K562 (cell line): ENCODE results near the gene PCOLCE2.

Source experiments
- EZH2 ChIP-seq: IDR thresholded peaks from 2 replicates; pipeline ENCODE4 v1.6.1; 2012; ENCODE audit warnings: low read depth, mild to moderate bottlenecking, inconsistent platforms, low read length, borderline replicate concordance
- NR2C2 ChIP-seq, 2 experiments: fragments of 200-800 bp in 1 of 2; sonication (Bioruptor generic) in 1 of 2; sonication (generic) in 1 of 2; formaldehyde crosslinking in 1 of 2; IDR thresholded peaks; 2 replicates each; pipeline versions ENCODE4 v1.6.1 to v1.8.0; 2016 to 2022; ENCODE audit warnings: mild to moderate bottlenecking in 1 of 2, missing compliant biosample characterization in 1 of 2, missing genetic modification characterization in 1 of 2, missing genetic modification reagents in 1 of 2
- PRMT5 ChIP-seq: sonication (generic); formaldehyde crosslinking; IDR thresholded peaks from 2 replicates; pipeline ENCODE4 v1.5.0; 2020; ENCODE audit warnings: missing genetic modification reagents
- RB1 ChIP-seq: fragments of 450-650 bp; IDR thresholded peaks from 2 replicates; pipeline ENCODE4 v1.6.1; 2017; ENCODE audit warnings: low read depth, mild to moderate bottlenecking
- SMC3 ChIP-seq: conservative IDR thresholded peaks from 2 replicates; pipeline ENCODE4 v1.6.1; 2011; ENCODE audit warnings: low read depth, low read length, improper control_type of control experiment; ENCODE audit not compliant: insufficient read depth
- ZBTB9 ChIP-seq: fragments of 450-650 bp; formaldehyde crosslinking; IDR thresholded peaks from 2 replicates; pipeline ENCODE4 v1.4.0; 2020; ENCODE audit warnings: mild to moderate bottlenecking, moderate library complexity
- TF ChIP-seq, protein P1 (sequence below): fragments of 250-450 bp; sonication (Bioruptor Pico); IDR thresholded peaks from 2 replicates; pipeline ENCODE4 v1.5.0; 2020; ENCODE audit warnings: mild to moderate bottlenecking

- TF ChIP-seq ZBTB9 (CRISPR knock-in tag): no peak
- no peak for TF ChIP-seq NR2C2 (CRISPR knock-in tag; IDR thresholded peaks at IDR 0.05)
- no peak for TF ChIP-seq NR2C2 (tag; IDR thresholded peaks at IDR 0.05)
- TF ChIP-seq EZH2: no peak
- TF ChIP-seq, protein P1, sequence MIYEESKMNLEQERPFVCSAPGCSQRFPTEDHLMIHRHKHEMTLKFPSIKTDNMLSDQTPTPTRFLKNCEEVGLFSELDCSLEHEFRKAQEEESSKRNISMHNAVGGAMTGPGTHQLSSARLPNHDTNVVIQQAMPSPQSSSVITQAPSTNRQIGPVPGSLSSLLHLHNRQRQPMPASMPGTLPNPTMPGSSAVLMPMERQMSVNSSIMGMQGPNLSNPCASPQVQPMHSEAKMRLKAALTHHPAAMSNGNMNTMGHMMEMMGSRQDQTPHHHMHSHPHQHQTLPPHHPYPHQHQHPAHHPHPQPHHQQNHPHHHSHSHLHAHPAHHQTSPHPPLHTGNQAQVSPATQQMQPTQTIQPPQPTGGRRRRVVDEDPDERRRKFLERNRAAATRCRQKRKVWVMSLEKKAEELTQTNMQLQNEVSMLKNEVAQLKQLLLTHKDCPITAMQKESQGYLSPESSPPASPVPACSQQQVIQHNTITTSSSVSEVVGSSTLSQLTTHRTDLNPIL (CRISPR knock-in tag): no peak
- TF ChIP-seq PRMT5 (CRISPR knock-in tag): no peak
- no peak for TF ChIP-seq SMC3
- no peak for TF ChIP-seq RB1
These were observed 87.1 kb downstream of the PCOLCE2 start for GRCh38 chr3:142801746-142802145.
